Neural crest cell (in vitro differentiated cells): ENCODE data around the gene CAPS. TPM values are rescaled to one million over a fixed set of nuclear protein-coding genes. Genes with fewer than 3 reads are reported as not detected.
A peak's percentile ranks its signal among the peaks of the same experiment; 100 is the strongest.

Experiments used
- DNase-seq: peaks from one replicate; pipeline ENCODE4 v3.0.0; 2021; ENCODE audit warnings: low read depth, mixed read lengths, low spot score
- H3K27ac Mint-ChIP-seq: one replicate; pipeline ENCODE4 v1.8.0; 2021; ENCODE audit warnings: mild to moderate bottlenecking, mixed read lengths; ENCODE audit not compliant: unreplicated experiment
- H3K27me3 Mint-ChIP-seq: 2 replicates; pipeline ENCODE4 v1.8.0; 2021; ENCODE audit warnings: low read depth, mild to moderate bottlenecking, mixed read lengths
- H3K36me3 Mint-ChIP-seq: 2 replicates; pipeline ENCODE4 v1.8.0; 2021; ENCODE audit warnings: low read depth, mild to moderate bottlenecking, mixed read lengths
- H3K4me1 Mint-ChIP-seq: 2 replicates; pipeline ENCODE4 v1.8.0; 2021; ENCODE audit warnings: mixed read lengths
- H3K4me3 Mint-ChIP-seq: one replicate; pipeline ENCODE4 v1.8.0; 2021; ENCODE audit warnings: mild to moderate bottlenecking, mixed read lengths
- H3K9me3 Mint-ChIP-seq: 2 replicates; pipeline ENCODE4 v1.8.0; 2021; ENCODE audit warnings: mixed read lengths
- total RNA-seq: library from RNA; stranded (reverse); gene quantifications from 2 replicates; pipeline ENCODE4 v1.2.1, GENCODE V29; 2021
- TF ChIP-seq, protein P1 (sequence below): fragments of 200-600 bp; sonication (generic); conservative IDR thresholded peaks from 2 replicates; pipeline ENCODE4 v1.5.0; 2021; ENCODE audit warnings: antibody characterized with exemption, mild to moderate bottlenecking

The CAPS gene
- total RNA-seq, 1 donor from 2014 or later, result 2.6 TPM

- H3K36me3 Mint-ChIP-seq, result peaks cover 5% of the 10 kb centered on the region
- H3K4me1 Mint-ChIP-seq, result peaks cover 81% of the 10 kb centered on the region
- no peak for DNase-seq
- peak overlapping the region; percentile 60 for H3K4me3 Mint-ChIP-seq
- H3K27me3 Mint-ChIP-seq, result no peaks in the 10 kb centered on the region
- H3K27ac Mint-ChIP-seq, result peak overlapping the region; percentile 1
- H3K9me3 Mint-ChIP-seq, result no peaks in the 10 kb centered on the region
- TF ChIP-seq, protein P1, sequence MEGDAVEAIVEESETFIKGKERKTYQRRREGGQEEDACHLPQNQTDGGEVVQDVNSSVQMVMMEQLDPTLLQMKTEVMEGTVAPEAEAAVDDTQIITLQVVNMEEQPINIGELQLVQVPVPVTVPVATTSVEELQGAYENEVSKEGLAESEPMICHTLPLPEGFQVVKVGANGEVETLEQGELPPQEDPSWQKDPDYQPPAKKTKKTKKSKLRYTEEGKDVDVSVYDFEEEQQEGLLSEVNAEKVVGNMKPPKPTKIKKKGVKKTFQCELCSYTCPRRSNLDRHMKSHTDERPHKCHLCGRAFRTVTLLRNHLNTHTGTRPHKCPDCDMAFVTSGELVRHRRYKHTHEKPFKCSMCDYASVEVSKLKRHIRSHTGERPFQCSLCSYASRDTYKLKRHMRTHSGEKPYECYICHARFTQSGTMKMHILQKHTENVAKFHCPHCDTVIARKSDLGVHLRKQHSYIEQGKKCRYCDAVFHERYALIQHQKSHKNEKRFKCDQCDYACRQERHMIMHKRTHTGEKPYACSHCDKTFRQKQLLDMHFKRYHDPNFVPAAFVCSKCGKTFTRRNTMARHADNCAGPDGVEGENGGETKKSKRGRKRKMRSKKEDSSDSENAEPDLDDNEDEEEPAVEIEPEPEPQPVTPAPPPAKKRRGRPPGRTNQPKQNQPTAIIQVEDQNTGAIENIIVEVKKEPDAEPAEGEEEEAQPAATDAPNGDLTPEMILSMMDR, result no peak
Observed at GRCh38 chr19:5950741-5951140, 36.7 kb downstream of the CAPS start.

DNA sequence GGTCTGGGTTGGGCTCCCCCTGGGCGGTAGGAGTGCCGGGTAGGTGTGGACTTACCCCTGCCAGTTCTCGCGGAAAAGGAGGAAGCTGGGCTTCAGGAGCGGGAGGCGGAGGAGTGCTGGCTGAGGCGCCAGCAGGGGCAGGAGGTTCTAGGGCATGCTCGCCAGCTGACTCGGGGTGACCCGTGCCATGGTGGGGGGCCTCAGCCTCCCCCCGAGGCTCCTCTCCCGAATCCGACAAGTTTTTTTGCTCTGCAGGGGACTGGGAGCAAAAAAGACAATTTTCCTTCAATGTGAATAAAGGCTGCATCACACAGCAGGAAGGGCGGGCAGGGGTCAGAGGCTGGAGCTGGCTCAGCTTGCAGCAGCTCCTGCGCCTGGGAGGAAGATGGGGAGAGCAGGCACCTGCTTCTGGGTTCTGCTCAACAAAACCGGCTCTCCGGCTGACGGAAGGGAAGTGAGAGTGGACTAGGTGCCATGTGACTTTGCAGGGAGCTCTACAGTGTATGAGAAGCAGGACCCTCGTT is 37.3 kb downstream of the CAPS start:
- peaks cover 85% of the 10 kb centered on the region for H3K4me1 Mint-ChIP-seq
- peak overlapping the region; percentile 60 for H3K4me3 Mint-ChIP-seq
- peak; percentile 9 for DNase-seq
- no peaks in the 10 kb centered on the region for H3K27me3 Mint-ChIP-seq
- peak overlapping the region; percentile 68 for H3K27ac Mint-ChIP-seq
- TF ChIP-seq, protein P1, result no peak
- no peaks in the 10 kb centered on the region for H3K9me3 Mint-ChIP-seq
- peaks cover 5% of the 10 kb centered on the region for H3K36me3 Mint-ChIP-seq

DNA sequence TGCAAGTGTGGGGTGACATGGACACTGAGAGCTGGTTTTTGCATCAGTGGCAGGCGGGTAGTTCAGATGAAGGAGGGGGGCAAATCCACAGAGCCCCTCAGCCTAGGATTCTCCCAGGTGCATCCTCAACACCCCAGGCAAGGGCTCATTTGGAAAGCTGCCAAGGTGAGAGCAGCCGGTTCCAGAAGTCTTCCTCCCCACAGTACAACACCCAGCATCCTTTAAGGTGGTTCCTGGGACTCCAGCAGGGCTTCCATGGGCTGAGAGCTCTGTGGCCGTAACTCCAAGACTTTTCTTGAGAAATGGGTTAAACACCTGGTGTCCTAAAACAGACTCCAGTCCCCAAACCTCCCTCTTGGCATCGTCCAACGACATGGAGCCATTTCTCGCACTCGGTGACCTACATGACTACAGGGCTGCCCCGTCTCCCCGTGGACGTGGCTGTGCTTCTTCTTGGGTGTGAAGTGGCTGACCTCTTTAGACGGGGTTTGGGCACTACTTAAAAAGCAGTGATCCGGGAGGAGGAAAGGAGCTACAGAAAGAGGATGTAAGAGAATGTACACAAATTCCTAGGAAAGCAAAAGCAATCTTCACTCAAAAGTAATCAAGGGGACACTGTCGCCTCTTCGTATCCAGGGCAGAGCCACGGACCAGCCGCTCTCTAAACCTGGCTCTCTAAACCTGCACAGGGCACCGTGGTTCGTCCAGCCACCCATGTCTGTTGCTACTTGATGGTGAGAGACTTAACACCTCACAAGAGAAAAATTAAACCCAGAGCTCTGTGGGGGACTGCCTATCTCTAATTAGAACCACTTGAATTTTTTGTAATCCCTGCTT is 38.4 kb downstream of the CAPS start:
- DNase-seq, result no peak
- Mint-ChIP-seq H3K36me3 (peaks cover 5% of the 10 kb centered on the region), H3K4me1 (peaks cover 86% of the 10 kb centered on the region), H3K4me3 (peak overlapping the region; percentile 60), H3K9me3 (no peaks in the 10 kb centered on the region), H3K27ac (peak overlapping the region; percentile 12), H3K27me3 (no peaks in the 10 kb centered on the region)
- TF ChIP-seq, protein P1, result no peak

DNA sequence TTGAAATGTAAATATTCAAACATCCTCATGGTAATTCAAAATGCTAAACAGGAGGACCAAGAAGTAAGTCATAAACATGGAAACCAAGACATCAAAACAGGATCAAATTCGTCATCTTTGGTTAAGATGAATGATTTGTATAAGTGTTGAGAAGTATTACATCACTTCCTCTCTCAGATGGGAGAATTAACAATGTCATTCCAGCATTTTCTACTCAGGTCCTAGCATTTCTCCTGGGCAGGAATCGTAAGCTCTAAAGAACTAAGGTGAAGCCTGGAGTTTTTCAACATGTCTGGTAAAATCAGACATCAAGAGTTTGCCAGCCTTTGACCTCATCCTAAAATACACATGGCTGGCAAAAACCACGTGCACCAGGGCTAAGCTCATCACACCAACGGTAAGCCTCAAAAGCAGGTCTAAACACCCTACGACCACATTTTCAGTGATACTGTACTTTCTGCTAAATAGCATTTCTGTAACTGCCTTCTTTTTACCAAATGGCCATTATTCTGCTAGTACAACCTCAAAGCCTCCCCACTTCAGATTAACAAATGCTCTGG is 39.1 kb downstream of the CAPS start:
- peaks cover 87% of the 10 kb centered on the region for H3K4me1 Mint-ChIP-seq
- H3K36me3 Mint-ChIP-seq, result peaks cover 3% of the 10 kb centered on the region
- TF ChIP-seq, protein P1, result no peak
- peak overlapping the region; percentile 12 for H3K27ac Mint-ChIP-seq
- DNase-seq, result no peak
- peak overlapping the region; percentile 35 for H3K4me3 Mint-ChIP-seq
- H3K9me3 Mint-ChIP-seq, result no peaks in the 10 kb centered on the region
- H3K27me3 Mint-ChIP-seq, result no peaks in the 10 kb centered on the region

GRCh38 chr19:5953680-5954213 is 39.7 kb downstream of the CAPS start:
- TF ChIP-seq, protein P1, result no peak
- no peaks in the 10 kb centered on the region for H3K27me3 Mint-ChIP-seq
- peaks cover 3% of the 10 kb centered on the region for H3K36me3 Mint-ChIP-seq
- no peak for DNase-seq
- peak overlapping the region; percentile 2 for H3K4me3 Mint-ChIP-seq
- no peak overlapping the region for H3K27ac Mint-ChIP-seq
- peaks cover 86% of the 10 kb centered on the region for H3K4me1 Mint-ChIP-seq
- no peaks in the 10 kb centered on the region for H3K9me3 Mint-ChIP-seq
